NK-92 (cell line): ENCODE results near the gene TSPAN14.

Source experiments
- DNase-seq: peaks from one replicate; lab custom pipeline; 2025; ENCODE audit not compliant: unreplicated experiment; lab: John Stamatoyannopoulos, UW

TSPAN14 gene

DNA sequence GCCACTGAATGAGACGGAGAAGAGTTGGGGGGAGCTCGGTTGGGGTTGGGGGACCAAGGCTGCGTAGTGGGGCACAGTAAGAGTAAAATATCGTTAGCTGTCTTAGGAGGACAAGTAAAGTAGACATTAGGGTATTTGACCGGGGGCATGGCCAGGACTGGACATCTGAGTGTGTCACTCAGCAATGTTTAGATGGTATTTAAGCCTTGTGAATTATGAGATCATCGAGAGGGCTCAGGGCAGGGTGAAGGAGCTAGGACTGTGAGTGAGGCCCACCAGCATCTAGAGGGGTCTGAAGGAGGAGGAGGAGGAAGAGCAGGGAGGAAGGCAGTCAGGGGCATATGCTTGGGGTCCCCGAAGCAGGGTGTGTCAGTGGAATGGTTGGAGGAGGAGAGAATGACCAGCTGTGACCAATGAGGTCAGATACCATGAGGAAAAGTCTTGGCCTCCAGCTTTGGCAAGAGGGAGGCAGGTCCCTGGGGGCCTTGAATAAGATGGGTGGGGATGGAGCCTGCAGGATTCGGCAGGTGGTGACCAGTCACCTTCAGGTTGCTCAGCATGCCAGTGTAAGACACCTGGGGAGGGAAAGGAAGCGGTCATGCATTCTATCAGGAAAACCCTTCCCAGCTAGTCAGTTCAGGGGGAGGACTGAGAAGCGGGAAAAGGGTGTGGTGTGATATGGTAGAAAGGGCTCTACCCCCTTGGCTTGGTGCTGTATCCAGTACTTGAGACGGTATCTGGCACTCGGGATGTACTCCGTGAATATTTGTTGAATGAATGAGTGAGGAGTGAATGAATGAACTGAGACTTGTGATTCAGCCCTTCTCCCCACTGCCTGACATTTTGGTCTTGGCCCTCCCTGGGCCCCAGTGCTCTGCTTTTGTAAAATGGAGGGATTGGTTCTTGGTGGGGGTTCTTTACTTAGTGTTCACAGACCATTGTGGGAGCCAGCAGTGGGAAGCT is 48.8 kb downstream of the TSPAN14 start:
- DNase-seq, result no peak

- DNase-seq, result no peak
Measured at GRCh38 chr10:80503584-80504157, 49.6 kb downstream of the TSPAN14 start.

- DNase-seq, result no peak
Measured at GRCh38 chr10:80504158-80504811, 50.2 kb downstream of the TSPAN14 start.

DNA sequence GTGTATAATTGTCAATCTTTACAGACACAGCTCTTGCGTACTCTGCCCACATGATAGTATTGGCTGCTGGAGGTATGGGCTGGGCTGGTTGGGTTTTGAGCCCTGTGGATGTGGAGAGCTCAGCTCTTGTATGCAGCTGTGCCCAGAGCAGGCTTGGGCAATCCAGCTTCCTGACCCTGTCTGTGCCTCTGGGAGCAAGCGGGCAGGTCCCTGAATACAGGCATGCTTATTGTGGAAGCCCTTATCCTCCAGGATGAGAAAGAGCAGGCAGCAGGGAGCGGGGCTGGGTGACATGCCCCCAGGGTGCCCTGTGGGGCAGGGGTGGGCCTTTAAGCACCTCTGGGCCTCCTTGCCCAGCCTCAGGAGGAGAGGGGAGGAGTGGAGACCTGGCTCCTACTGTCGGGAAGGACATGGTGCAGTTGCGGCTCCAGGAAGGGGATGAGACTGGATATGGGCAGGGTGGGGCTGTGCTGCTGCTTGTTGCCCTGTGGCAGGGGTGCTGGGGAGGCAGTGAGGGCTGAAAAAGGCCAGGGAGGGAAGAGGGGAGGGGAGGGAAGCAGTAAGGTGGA is 50.9 kb downstream of the TSPAN14 start:
- DNase-seq, result no peak

DNA sequence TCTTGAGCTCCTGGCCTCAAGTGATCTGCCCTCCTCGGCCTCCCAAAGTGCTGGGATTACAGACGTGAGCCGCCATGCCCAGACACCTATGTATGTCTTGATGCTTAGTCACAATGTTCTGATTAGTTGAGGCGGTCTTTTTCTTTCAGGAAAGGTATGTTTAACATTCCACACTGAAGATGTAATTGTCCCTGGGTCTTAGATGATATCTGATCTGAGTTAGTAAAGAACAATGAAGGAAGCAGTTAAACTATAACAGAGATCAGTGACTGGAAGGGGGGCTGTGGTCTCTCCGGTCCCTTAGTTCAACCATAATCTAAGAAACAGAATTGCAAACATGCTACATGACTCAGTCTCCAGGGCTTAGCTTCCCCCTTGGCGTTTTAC is 52.1 kb downstream of the TSPAN14 start:
- DNase-seq, result no peak

GRCh38 chr10:80506836-80507487 is 52.9 kb downstream of the TSPAN14 start:
- DNase-seq, result no peak

DNA sequence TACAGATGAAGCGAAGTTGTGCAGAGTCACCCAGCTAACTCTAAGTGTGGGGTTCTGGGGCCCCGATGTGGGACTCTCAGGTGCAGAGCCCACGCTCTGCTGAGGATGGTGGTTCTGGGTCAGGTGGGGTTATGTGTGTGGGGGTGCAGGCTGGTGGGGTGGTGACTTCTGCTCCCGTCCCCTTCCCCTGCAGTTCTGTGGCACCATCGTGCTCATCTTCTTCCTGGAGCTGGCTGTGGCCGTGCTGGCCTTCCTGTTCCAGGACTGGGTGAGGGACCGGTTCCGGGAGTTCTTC is 54.9 kb downstream of the TSPAN14 start:
- DNase-seq, result no peak

DNA sequence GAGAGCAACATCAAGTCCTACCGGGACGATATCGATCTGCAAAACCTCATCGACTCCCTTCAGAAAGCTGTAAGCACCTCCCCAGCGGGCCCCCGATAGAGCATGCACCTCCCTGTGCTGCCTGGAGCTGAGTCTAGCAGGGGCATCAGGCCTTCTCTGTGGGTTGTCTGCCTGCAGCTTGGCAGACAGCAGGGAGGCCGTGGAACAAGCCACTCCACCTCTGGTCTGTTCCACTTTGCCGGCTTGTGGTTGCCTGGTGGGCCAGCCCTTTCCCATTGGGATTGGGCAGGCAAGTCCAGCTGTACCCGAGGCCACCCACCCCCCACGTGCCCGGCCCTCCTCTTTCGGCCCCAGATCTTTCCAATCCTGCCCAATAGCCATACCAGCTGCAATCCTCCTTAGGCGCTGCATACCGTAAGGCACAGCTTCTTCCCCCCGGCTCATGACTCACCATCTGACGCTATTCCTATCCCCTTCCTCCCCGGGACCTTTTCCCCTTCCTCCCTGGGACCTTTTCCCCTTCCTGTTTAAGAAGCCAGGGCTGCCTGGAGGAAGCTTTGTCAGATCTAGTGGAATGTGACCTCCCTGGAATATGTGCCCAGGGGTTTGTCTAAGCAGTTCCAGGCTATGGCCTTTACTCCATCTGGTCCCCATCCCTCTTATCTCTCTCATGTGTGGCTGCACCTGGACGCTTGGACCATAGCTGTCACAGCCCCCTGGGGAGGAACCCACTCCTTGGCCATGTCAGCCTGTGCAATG is 55.5 kb downstream of the TSPAN14 start:
- DNase-seq, result no peak

DNA sequence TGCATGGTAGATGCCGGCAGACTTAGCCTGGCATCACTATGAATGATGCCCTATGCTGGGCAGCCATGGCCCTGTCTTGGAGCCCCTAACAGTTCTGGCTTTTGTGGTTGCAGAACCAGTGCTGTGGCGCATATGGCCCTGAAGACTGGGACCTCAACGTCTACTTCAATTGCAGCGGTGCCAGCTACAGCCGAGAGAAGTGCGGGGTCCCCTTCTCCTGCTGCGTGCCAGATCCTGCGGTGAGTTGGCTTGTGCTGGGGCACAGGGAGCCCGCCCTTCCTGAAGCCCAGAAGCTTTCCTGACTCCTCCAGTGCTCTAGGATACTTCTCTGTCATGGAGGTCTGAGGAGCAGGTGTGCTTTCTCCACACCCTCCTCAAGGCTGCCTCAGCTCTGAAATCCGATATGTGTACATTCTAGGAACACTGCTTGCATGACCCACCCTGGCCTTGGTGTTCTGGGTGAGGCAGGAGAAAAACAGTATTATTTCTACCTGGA is 58.0 kb downstream of the TSPAN14 start:
- no peak for DNase-seq

DNA sequence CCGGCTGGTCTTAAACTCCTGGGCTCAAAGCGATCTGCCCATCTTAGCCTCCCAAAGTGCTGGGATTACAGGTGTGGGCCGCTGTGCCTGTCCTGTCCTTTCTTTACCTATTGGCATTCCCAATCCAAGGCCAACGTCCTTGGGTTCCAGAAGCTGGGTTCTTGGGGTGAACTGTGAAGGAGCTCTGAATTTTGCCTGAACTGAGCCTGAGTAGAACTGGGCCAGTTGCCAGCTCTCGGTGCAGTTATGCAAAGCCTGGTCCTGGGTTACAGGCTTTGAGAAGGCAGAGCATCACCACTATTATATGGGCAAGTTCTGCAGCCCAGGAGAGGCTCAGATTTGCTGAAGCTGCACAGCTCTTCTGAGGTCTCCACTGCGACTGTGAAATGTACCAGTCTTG is 59.0 kb downstream of the TSPAN14 start:
- no peak for DNase-seq

- DNase-seq, result no peak
Measured at GRCh38 chr10:80515511-80515910, 61.4 kb downstream of the TSPAN14 start.

DNA sequence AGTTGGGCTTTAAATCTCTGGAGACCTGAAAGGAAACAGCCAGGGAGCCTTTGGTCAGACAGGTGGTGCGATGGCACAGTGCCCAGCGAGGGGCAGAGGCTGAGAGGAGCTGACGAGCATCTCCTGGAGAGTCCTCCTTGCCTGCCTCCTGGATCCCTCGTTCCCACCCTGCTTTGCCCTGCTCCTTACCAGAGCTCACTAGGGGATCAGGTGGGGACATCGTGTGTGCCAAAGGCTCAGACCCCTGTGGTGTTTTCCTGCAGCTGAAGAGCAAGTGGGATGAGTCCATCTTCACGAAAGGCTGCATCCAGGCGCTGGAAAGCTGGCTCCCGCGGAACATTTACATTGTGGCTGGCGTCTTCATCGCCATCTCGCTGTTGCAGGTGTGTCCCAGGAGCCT is 61.8 kb downstream of the TSPAN14 start:
- DNase-seq, result no peak

DNA sequence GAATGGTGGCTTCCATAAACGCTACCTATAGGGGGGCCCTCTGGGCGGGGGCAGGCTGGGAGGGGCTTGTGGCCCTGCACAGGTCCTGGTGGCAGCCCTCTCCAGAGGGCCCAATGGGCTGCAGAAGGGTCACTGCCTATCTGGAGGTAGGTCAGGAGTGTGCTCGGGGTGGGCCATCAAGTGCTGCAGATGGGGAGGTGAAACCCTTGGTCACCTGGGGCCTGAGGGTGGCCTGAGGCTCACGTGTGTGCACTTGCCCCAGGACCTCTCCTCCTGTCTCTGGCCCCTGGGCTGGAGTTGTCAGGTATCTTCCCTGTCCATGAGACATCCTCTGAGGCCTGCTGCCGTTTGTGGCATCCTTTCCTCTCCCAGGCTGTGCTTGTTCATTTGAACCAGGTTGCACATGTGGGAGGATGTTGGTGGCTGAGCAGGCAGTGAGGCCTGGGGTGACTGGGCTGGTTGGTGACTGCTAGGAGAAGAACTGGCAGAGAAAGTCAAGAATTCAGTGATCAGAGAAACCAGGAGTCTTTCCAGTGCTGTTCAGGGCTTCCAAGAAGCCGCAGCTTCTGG is 62.5 kb downstream of the TSPAN14 start:
- DNase-seq, result no peak

DNA sequence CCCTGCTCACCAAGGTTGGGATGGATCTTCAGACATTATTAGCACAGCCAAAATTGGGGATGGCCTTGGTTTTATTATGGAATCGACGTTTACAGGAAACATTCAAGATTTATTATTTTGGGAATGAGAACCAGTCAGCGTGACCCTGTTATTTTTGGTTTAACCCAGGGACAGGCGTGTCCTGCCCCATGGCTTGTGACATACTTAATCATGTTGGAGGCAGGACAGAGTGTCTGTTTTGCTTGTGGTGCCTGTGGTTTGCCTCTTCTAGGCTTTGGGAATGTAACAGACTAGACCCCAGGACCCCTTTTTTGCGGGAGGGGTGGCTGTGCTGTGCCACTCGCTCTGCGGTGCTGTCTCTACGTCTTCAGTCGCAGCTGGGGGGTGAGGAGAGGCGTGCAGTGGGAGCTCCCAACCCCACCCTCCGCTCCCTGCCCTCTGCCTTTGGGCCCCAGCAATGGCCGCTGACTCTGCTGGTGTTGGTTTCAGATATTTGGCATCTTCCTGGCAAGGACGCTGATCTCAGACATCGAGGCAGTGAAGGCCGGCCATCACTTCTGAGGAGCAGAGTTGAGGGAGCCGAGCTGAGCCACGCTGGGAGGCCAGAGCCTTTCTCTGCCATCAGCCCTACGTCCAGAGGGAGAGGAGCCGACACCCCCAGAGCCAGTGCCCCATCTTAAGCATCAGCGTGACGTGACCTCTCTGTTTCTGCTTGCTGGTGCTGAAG is 63.5 kb downstream of the TSPAN14 start:
- no peak for DNase-seq

- no peak for DNase-seq
Measured at GRCh38 chr10:80518143-80518806, 64.2 kb downstream of the TSPAN14 start.

DNA sequence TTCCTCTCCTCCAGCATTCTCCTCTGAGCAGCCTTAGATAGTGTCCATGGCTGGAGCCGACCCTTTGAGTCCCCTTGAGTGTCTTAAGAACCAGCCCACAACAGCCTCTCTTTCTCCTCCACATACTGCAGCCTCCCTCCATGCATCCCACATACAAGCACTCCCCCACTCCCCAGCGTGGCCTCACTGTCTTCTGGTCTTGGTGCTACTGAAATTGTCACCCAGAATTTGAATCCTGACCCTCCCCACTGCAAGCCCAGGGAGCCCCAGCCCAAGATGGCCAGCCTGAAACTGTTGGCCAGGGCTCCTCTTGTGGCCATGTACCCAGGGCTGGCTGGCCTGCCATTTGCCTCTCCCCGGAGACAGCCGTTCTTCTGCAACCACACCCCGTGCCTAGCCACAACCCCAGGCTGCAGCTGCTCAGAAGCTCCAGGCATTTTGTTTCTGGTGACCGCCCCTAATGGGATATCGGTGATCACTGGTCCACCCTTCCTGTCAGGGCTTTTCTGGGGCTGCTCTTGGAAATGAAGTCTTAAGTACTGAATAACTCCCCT is 64.8 kb downstream of the TSPAN14 start:
- DNase-seq, result no peak

- no peak for DNase-seq
Measured at GRCh38 chr10:80519936-80520650, 66.0 kb downstream of the TSPAN14 start.
